ENCODE results near the gene SLC25A21. TPM values are rescaled to one million over a fixed set of nuclear protein-coding genes. Genes with fewer than 3 reads are reported as not detected.
A peak's percentile ranks its signal among the peaks of the same experiment; 100 is the strongest.

The SLC25A21 gene
- total RNA-seq, 1 experiment from 2014 or later = 2.1 TPM

GRCh38 chr14:36656687-36657398 is 515.6 kb downstream of the SLC25A21 start:
- DNase-seq (ENCODE audit: low read depth, low spot score) = no peak
- in situ Hi-C loops (cut with HindIII; ENCODE audit: low pct_unique_long_range_greater_than_20kb, low sequenced_read_pairs) (no loop called here), intact Hi-C loops (cut with micrococcal nuclease; ENCODE audit: unreplicated experiment) (no loop called here)
- Histone ChIP-seq H3K27me3 (ENCODE audit: control insufficient read depth, insufficient read depth, low read length) (no peaks in the 10 kb centered on the region; the same call in 1 of the 2 replicates), H3K27ac (ENCODE audit: low read length) (no peak overlapping the region), H3K36me3 (ENCODE audit: control insufficient read depth, insufficient read depth, low read length) (no peaks in the 10 kb centered on the region), H3K4me1 (ENCODE audit: control insufficient read depth, insufficient read depth, low read length) (no peaks in the 10 kb centered on the region), H3K9me3 (ENCODE audit: control insufficient read depth, insufficient read depth, low read depth, low read length) (no peaks in the 10 kb centered on the region), H3K4me3 (ENCODE audit: low read depth in 2 of 2, low read length in 2 of 2) (no peak overlapping the region)
- no peak for ATAC-seq
- BruUV-seq (replicated peaks) = no TSS peak
- CTCF ChIA-PET = no interaction called here
- POLR2A ChIA-PET = no interaction called here
- TF ChIP-seq CTCF (IDR thresholded peaks at IDR 0.05) (no peak), POLR2AphosphoS5 (IDR thresholded peaks at IDR 0.05; ENCODE audit: low read depth, low read length) (no peak), SIN3A (IDR thresholded peaks at IDR 0.05; ENCODE audit: borderline replicate concordance, insufficient read depth, low read depth, low read length) (no peak), REST (IDR thresholded peaks at IDR 0.05; ENCODE audit: insufficient read depth in 1 of 2, low read depth in 2 of 2, low read length in 1 of 2) (no peak), TCF7L2 (IDR thresholded peaks at IDR 0.05; ENCODE audit: low read depth, low read length) (no peak)

- no peaks in the 10 kb centered on the region for H3K4me1 ChIP-seq (ENCODE audit: control insufficient read depth, insufficient read depth, low read length)
- no peak overlapping the region for H3K4me3 ChIP-seq (ENCODE audit: low read depth in 2 of 2, low read length in 2 of 2)
- intact Hi-C loops (cut with micrococcal nuclease; ENCODE audit: unreplicated experiment) (no loop called here), in situ Hi-C loops (cut with HindIII; ENCODE audit: low pct_unique_long_range_greater_than_20kb, low sequenced_read_pairs) (no loop called here)
- DNase-seq (ENCODE audit: low read depth, low spot score) (no peak), ATAC-seq (no peak)
- TF ChIP-seq CTCF (IDR thresholded peaks at IDR 0.05) (peak; percentile 61), SIN3A (IDR thresholded peaks at IDR 0.05; ENCODE audit: borderline replicate concordance, insufficient read depth, low read depth, low read length) (no peak), REST (IDR thresholded peaks at IDR 0.05; ENCODE audit: insufficient read depth in 1 of 2, low read depth in 2 of 2, low read length in 1 of 2) (no peak)
- H3K27me3 ChIP-seq (ENCODE audit: control insufficient read depth, insufficient read depth, low read length) = no peaks in the 10 kb centered on the region; the same call in 1 of the 2 replicates
- H3K36me3 ChIP-seq (ENCODE audit: control insufficient read depth, insufficient read depth, low read length) = no peaks in the 10 kb centered on the region
- BruUV-seq (replicated peaks) = no TSS peak
- H3K9me3 ChIP-seq (ENCODE audit: control insufficient read depth, insufficient read depth, low read depth, low read length) = no peaks in the 10 kb centered on the region
- no peak overlapping the region for H3K27ac ChIP-seq (ENCODE audit: low read length)
- POLR2A ChIA-PET = no interaction called here
- CTCF ChIA-PET = no interaction called here
Measured at GRCh38 chr14:36655963-36656686, 516.3 kb downstream of the SLC25A21 start.
